HG03520 (cell line): ENCODE measurements around the gene CACTIN.
"Not testable (repeated sequence)": the region's sequence is repeated elsewhere in the genome, so short reads cannot be mapped to it uniquely, and the experiment has no call there.

Experiments used
- ATAC-seq: cut with Tn5 transposase; IDR thresholded peaks from one replicate; pipeline ENCODE4 v1.9.1; 2021; ENCODE audit warnings: mild to moderate bottlenecking, moderate library complexity; ENCODE audit not compliant: unreplicated experiment

Gene CACTIN

DNA sequence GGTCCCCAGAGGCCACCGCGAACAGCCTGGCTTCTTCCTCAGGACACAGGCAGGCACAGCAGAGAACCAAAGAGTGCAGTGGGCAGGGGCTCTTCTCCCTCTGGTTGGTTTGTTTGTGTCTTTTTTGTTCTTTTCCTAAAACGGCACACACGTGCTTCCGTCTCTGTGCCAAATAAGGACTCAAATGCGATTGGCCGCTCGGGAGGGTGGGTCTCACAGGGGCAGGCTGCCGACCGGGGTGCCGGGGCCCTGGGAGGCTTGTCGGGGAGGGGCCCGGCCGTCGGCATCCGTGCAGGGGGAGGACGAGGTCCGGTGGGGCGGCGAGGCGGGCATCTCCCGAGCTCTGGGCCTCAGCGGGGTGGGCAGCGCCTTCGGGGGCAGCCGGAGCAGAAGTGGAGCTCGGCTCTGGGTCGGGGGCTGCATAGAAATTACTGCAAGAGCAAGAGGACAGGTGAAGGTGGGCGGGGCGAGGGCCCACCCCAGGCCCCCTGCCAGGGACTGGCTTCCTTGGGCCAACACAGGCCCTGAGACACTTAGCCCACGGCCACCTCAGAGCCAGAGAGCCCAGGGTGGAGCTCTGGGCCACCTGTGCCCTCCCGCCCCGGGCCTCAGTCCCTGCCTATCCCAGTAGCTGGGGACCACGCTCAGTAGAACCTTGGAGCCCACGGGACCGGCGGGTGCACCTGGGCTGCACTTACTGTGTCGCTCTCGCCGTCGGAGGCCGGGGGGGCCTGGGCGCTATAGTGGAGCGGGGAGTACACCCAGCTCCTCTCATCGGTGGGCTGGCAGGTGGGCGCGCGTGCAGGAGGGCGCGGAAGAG, 6.4 kb upstream of the CACTIN start:
- ATAC-seq, result no peak

DNA sequence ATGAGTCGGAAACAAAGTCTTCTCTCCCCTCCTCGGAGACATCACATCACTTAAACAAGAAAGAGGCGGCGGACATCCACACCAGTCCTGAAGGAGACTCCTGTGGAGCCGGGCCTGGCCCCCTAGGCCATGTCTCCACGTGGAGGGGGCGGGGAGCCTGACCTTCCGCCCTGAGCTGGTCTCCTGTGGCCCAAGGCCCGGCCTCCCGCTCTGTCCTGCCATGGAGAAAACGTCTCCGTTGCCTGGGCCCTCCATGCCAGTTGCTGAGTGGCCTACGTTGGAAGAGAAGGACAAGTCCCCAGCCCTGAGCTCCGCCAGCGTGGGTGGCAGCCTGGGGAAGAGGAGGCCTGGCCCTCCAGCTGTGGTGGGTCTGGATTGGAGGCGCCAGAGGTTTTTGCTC, 5.5 kb upstream of the CACTIN start:
- no peak for ATAC-seq

DNA sequence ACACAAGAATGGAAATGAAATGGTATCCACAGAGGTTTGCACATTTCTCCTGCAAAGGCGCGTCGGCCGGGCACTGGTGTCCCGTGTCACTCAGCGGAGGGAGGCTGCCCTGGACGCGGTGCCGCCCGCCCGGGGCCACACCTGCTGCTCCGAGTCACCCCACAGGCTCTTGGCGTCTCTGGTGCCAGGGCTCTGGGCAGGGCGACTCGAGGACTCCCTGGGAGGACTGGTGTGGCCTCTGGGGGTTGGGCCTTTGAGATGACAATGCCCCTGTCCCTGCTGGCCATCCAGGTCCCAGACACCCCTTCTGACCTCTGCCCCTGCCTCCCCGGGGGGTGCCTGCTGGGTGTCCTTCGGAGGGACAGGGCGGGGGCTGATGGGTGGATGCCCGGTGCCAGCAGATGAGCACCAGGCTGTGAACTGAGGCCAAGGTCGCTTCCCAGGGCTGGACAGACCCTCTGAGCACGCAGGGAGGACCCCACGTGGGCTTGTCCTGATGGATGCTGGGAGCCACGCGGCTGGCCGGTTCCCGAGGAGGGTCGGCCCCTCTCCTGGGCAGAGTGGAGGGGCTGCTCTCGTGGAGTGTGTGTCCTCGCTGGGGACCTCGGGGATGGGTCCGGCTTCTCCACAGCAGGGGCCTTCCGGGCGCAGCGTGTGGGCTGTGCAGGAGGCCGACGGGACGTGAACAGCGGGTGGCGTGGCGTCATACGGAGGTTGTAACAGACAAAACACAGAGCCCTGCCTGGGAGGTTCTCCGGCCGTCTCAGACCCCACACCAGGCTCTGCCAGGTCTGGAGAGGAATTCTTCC, 4.7 kb upstream of the CACTIN start:
- no peak for ATAC-seq

DNA sequence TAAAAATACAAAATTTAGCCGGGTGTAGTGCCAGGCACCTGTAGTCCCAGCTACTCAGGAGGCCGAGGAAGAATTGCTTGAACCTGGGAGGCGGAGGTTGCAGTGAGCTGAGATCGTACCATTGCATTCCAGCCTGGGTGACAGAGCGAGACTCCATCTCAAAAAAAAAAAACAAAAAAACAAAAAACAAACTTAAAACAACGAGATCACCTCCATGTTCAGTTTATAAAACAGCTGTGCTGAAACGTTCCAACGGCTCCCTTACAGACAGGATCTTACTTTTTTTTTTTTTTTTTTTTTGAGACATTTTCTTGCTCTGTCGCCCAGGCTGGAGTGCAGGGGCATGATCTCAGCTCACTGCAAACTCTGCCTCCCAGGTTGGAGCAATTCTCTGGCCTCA, 2.2 kb upstream of the CACTIN start:
- ATAC-seq, result not testable (repeated sequence)

DNA sequence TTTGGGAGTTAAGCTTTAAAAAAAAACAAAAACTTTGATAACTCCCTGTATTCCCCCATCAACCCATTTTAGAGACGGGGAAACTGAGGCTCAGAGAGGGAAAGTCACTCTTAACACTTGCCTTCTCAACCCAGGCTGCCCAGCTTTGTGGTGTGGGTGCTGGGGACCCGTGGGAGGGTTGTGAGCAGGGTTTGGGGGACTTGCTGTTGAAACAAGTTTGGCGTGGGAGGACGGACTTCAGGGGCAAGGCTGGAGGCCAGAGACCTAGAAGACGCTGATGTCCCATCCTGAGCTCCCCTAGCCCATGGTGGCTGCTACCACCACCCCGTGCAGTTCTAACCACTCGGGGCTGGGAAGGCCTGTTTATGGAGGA, 747 bp upstream of the CACTIN start:
- ATAC-seq, result no peak

DNA sequence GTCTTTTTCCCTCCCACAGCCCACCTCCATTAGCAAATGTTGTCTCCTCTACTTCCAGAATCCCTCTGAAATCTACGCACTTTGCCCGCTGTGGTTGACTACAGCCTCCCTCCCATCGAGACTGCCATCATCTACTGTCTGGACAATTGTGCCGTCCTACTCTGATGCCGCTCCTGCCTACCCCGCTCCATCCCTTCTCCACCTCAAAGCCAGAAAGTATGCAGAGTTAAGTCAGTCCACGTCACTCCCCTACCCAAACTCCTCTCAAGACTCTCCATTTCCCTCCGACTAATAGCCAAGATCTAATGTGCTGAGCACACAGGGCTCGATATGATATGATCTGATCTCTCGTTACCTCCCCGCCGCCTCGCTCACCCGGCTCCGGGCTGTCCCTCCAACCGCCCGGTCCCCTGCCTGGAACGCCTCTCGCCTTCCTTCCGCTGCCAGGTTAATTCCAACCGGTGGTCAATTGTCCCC, 556 bp downstream of the CACTIN start:
- ATAC-seq, result no peak

DNA sequence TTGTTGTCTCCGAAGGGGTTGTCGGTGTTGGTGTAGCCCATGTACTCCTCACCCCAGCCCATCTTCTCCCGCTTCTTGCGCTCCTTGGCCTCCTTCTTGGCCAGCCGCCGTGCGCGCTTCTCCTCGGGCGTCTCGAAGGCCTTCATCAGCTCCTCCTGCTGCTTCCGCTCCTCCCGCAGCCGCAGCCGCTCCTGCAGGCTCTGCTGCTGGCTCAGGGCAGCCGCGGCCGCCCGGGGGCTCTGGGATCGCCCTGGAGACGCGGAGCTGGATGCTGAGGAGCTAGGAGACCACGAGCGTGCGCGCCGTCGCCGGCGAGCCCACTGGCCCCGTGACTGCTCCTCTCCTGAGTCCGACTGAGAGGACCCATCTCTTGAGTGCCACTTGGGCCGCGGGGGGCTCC, 2.9 kb downstream of the CACTIN start:
- ATAC-seq, result no peak

DNA sequence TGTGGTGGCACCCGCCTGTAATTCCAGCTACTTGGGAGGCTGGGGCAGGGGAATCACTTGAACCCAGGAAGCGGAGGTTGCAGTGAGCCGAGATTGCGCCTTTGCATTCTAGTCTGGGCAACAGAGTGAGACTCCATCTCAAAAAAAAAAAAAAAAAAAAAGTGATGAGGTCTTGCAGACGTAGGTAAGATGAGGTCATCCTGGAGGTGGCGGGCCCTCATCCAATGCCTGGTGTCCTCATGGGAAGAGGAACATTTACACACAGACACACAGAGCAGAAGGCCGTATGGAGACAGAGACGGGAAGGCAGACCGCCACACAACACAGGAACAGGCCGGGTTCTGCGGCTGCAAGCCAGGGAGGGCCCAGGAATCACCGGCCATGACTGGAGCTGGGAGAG, 4.4 kb downstream of the CACTIN start:
- no peak for ATAC-seq

DNA sequence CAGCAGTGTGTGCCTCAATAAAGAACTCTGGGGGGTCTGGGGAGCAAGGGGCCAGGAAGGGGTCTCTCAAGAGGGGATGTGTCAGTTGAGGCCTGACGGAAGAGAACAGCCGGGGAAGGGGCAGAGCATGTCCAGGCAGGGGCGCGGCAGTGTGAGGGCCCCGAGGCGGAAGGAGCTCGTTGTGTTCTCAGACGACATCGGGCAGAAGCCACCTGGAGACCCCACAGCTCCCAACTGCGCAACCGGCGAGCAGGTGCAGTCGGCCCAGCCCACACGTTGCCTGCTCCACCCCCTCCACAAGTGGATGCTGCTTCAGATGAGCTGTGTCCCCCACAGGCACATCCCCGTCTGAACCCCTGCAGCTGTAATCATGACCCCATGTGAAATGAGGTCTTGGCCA, 4.9 kb downstream of the CACTIN start:
- no peak for ATAC-seq

DNA sequence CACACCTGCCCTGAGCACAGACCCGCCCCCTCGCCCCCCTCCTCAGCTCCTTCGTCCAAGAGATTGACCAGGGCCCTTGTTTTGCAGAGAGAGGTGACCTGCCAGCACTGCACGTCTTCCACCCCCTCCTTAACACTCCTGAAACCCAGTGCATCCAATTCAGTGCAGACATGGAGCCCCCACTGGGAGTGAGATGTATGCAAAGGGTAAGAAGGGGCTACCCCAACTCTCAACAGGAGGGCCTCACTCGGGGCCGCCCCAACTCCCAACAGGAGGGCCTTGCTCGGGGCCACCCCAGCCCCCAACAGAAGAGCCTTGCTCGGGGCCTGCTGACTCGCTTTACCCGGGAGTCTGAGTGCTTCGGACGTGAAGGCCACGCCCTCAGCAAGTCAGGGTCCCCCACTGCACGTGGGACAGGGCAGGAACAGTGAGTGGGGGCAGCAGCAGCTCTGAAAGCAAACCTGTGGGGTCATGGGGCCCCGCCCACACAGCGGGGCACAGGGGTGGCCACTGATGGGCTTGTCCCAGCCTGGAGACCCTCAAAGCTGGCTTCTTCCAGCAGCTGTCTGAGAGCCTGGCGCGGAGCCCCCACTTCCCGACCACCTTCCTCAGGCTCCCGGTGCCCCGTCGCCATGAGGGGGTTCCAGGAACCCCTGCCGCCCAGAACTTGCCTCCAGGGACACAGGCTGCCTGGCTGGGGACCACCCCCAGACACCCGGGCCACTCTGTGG, 5.6 kb downstream of the CACTIN start:
- ATAC-seq, result no peak

DNA sequence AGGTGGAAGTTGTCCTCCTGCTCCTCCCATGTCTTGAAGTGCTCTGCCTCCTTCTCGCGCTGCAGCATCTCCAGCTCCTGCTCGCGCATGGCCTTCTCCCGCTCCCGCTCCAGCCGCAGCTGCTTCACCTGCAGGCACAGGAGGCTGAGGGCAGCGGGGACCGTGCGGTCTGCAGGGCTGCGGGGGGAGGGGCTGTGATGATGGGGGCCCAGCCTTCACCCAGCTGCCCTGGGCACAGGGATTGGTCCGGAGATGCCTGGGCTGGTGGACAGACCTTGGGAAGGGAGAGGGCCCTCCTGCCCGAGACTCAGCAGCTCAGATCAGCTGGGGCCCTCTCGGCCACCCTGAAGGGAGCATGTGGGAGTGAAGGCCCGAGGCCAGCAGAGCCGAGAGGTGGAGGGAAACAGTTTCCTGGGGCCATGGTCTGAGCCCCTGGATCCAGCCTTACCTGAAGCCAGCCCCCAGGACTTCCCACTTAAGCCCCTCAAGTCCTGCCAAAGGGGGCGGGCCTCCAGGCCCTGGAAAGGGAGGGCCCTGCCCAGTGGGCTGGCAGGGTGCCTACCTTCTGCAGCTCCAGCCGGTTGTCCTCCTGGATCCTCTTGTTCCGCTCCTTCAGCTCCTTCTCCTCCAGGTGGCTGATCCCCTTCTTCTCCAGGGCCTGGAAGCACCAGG, 6.3 kb downstream of the CACTIN start:
- ATAC-seq, result no peak

DNA sequence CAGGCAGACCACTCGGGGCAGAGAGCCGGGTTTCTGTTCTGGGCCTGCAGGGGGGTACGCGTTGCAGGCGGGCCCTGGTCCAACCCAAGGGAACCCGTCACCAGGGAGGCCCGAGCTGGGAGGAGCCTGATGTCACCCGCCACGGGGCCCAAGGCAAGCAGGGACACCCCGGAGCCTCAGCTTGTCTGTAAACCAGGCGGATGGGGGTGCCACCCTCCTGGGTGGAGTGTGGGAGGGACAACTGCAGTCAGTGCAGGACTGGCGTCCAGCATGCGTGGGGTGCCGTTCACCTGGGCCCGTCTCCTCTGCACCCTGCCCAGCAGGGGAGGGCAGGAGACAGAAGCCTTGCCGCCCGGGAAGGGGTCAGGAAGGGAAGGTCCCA, 7.0 kb downstream of the CACTIN start:
- no peak for ATAC-seq

DNA sequence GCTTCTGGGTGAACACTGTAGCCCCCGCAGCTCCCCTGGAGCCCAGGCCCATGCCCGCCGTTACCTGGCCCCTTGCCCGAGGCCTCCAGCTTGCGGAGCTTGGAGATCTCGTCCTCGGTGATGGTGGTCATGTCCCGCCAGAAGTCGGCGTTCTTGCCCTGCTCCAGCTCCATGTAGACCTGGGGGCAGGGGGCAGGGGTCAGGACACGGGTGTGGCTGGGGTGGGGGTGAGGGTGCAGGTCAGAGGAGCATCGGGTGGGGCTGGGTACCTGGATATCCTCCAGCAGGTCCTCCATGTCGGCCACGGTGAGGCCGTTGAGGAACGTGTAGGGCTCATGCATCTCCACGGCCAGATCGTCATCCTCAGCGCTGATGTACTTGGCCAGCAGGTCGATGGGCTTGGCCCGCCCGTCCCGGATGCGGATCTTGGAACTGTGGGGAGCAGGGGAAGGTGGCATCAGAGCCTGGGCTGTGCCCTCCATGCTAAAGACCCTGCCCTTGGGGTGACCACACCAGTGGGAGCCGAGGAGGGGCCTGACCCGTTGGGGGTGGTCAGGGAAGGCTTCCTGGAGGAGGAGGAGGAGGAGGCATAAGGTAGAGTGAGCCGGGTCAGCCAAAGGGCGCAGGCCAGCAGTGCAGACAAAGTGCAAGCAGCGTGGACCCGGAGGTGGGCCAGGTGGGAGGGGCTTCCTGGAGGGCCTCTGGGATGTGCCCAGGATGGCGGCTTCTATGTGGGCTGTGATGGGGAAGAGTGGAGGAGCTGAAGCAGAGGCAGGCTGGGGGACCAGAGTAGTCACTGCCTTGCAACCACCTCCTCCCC, 7.6 kb downstream of the CACTIN start:
- ATAC-seq, result no peak

DNA sequence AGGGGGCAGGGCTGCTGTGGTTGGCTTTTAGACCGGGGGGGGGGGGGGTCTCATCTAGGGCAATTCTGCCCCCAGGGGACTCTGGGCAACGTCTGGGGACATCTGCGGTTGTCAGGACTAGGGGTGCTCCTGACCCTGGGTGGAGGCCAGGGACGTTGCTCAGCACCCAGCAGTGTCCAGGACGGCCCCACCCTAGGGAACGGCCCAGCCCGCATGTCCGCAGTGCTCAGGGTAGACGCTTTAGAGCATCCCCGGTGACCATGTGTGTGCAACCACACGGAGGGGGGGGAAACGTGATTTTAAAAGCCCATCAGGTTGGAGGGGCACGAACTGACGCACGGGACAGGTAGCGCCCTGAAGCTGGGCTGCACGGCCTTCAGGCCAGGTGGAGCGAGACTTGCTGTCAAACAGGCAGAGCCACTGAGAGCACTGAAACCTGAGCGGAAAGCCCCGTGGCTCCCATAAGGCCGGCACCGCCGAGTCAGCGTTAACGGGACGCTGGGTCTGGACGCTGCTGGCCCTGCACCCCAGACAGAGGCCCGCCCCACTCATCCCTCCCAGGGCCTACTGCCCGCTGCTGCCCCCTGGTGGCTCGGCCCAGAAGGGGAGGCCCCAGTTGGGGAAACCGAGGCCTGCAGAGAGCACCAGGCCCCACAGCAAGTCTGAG, 8.3 kb downstream of the CACTIN start:
- ATAC-seq, result no peak

DNA sequence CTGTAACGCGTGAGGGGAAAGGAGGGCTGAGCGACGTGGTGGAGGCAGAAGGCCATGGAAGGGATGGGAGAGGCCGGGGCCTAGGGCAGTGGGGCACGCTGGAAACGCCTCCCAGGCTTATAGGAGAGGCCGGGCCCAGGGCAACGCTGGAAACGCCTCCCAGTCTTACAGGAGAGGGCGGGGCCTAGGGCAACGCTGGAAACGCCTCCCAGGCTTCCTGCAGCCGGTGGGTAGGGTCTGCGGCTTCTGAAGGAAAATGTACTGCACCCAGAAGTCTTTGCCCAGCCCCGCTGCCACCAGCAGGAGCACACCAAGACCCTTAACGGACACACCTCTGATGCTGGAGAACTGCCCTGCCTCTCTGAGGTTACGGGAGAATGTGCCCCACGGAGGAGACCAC, 9.1 kb downstream of the CACTIN start:
- ATAC-seq, result no peak

DNA sequence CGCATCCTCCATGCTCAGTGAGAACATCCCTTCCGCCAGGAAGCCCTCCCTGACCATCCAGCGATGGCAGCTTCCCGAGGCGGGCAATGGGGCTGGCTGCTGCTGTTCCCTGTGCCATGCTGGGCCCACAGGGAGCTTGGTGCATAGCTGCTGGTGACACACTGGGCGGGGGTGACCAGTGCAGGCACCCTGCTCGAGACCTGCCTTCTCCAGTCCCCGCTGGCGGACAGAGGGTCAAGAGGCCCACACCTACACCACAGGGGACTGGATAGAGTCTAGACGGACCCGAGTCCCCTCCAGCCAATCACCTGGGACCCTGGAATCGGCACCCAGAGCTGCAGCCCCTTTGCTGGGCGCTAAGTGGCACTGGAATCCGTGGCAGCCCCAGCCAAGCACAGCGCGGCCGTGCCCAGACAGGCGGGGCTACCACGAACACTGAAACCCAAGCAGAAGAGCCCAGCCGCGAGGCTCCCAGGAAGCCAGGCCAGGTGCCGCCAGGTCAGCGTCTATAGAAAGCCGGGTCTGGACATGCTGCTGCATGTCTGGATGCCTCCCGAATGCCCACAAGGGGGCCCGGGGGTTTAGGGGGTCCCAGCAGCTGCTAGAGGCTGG, 11.0 kb downstream of the CACTIN start:
- ATAC-seq, result no peak

DNA sequence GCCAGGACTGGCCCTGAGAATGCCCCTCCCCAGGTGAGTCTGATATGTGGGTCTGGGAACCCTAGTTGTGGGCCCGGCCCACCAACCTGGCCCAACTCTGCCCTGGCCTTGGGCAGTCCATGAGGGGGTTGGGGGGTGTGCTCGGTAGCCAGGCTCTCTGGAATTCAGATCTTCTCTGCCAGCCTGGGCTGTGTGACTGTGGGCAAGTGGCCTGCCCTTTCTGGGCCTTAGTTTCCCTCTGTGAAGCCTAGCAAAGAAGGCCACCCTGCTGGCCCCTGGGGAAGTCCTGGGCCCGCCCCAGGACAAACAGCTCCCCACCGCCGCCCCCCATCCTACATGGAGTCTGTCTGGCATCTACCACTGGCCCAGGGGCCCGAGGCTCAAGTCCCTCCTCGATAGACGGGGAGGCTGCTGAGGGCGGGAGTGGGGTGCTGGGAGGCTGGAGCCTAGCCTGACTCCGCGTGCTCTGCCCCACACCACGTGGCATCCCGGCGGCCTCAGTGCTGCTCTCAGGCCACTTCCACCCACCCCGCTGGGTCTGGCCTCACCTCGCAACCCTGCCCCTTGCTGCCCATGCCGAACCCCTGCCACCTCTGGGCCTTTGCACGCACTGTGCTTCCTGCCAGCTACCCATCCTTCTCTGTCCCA, 11.6 kb downstream of the CACTIN start:
- ATAC-seq, result no peak

DNA sequence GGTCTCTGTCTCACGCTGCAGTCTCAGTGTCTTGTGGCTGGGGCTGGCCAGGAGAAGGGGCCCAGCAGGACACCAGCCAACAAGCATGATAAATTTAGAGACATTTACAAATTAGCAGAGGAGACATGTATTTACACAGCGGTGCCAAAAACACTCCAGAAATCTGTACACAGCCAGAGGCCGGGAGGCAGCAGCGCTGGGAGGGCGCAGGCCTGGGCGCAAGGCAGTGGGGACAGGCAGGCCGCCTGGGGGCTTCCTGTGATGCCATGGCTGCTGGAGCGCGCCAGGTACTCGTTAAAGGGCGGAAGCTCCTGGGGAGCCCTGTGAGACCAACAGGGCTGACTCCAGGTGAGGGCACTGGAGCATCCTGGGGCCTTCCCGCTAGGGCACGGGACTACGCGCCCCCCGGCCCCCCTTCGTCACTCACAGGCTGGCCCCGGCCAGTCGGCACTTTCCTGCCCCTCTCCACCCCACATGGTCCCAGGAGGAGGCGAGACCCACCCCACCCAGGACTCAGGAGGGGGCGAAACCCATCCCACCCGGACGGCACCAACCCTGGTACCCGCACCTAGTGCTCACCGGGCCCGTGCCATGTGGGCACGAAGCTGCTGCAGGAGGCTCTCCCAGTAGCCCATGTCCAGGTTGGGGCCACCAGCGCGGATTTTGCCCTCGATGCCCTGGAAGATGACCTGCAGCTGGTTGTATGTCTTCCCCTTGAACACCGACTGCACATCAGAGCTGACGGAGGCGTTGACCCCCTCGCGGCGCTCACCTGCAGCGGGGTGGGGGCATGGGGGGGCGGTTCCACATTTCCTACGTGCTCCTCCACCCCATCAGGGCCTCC, 12.6 kb downstream of the CACTIN start:
- no peak for ATAC-seq
